Neural progenitor cell (in vitro differentiated cells): Measurements from ENCODE around the gene BCAS1. TPM values are rescaled to one million over a fixed set of nuclear protein-coding genes. Genes with fewer than 3 reads are reported as not detected.

Experiments
- DNase-seq: peaks from one replicate; pipeline ENCODE4 v3.0.0-alpha.2; 2016; ENCODE audit warnings: low spot score
- H2AFZ ChIP-seq: fragments of 200-600 bp; sonication (generic); replicated peaks from 2 replicates; pipeline ENCODE4 v1.6.1; 2016; ENCODE audit warnings: antibody characterized with exemption
- H3F3A ChIP-seq: fragments of 200-600 bp; sonication (generic); 2 replicates; pipeline ENCODE4 v1.6.1; 2016; ENCODE audit warnings: antibody characterized with exemption, low read depth
- H3K27ac ChIP-seq: fragments of 200-600 bp; sonication (generic); 2 replicates; pipeline ENCODE4 v1.5.1; 2016; ENCODE audit warnings: mild to moderate bottlenecking
- H3K27me3 ChIP-seq: fragments of 200-600 bp; sonication (generic); 2 replicates; pipeline ENCODE4 v1.6.1; 2016; ENCODE audit warnings: mild to moderate bottlenecking, moderate library complexity
- H3K36me3 ChIP-seq: fragments of 200-600 bp; sonication (generic); 2 replicates; pipeline ENCODE4 v1.5.1; 2016
- H3K4me1 ChIP-seq: fragments of 200-600 bp; sonication (generic); 2 replicates; pipeline ENCODE4 v1.6.1; 2016; ENCODE audit warnings: mixed run types
- H3K4me2 ChIP-seq: fragments of 200-600 bp; sonication (generic); 2 replicates; pipeline ENCODE4 v1.6.1; 2016
- H3K4me3 ChIP-seq: fragments of 200-600 bp; sonication (generic); 2 replicates; pipeline ENCODE4 v1.5.1; 2016
- H3K79me2 ChIP-seq: fragments of 200-600 bp; sonication (generic); 2 replicates; pipeline ENCODE4 v1.6.1; 2016; ENCODE audit warnings: low read depth
- H3K9ac ChIP-seq: fragments of 200-600 bp; sonication (generic); 2 replicates; pipeline ENCODE4 v1.6.1; 2016
- H3K9me3 ChIP-seq: fragments of 200-600 bp; sonication (generic); 2 replicates; pipeline ENCODE4 v1.5.1; 2016; ENCODE audit warnings: low read depth
- H4K20me1 ChIP-seq: fragments of 200-600 bp; sonication (generic); 2 replicates; pipeline ENCODE4 v1.6.1; 2016; ENCODE audit warnings: low read depth
- H3K27ac Mint-ChIP-seq: 3 replicates; pipeline ENCODE4 v1.8.0; 2021; ENCODE audit warnings: mixed read lengths
- H3K27me3 Mint-ChIP-seq: 2 replicates; pipeline ENCODE4 v1.8.0; 2022; ENCODE audit warnings: low read depth, mild to moderate bottlenecking, inconsistent platforms, moderate library complexity, mixed read lengths; ENCODE audit not compliant: insufficient read depth
- H3K36me3 Mint-ChIP-seq: 3 replicates; pipeline ENCODE4 v1.8.0; 2021; ENCODE audit warnings: mixed read lengths
- H3K4me1 Mint-ChIP-seq: 3 replicates; pipeline ENCODE4 v1.8.0; 2021; ENCODE audit warnings: mixed read lengths
- H3K4me3 Mint-ChIP-seq: 3 replicates; pipeline ENCODE4 v1.8.0; 2021; ENCODE audit warnings: mild to moderate bottlenecking, moderate library complexity, mixed read lengths
- H3K9me3 Mint-ChIP-seq: 3 replicates; pipeline ENCODE4 v1.8.0; 2020; ENCODE audit warnings: mixed read lengths
- EZH2 ChIP-seq: fragments of 200-600 bp; sonication (generic); IDR thresholded peaks from 2 replicates; pipeline ENCODE4 v1.6.1; 2017; ENCODE audit warnings: antibody characterized with exemption, mild to moderate bottlenecking, moderate library complexity
- EZH2phosphoT487 ChIP-seq: fragments of 200-600 bp; sonication (generic); IDR thresholded peaks from 2 replicates; pipeline ENCODE4 v1.6.1; 2017; ENCODE audit warnings: antibody characterized with exemption
- total RNA-seq: library from RNA; depleted of rRNA; stranded (reverse); fragments of >200 nt; gene quantifications from 2 replicates; pipeline ENCODE4 v1.2.3, GENCODE V29; 2015; ENCODE audit warnings: low replicate concordance
- TF ChIP-seq, protein P1 (sequence below): fragments of 200-600 bp; sonication (generic); IDR thresholded peaks from 2 replicates; pipeline ENCODE4 v1.5.1; 2017; ENCODE audit warnings: antibody characterized with exemption, mild to moderate bottlenecking

The BCAS1 gene
- total RNA-seq, 1 donor from 2014 or later: not detected

DNA sequence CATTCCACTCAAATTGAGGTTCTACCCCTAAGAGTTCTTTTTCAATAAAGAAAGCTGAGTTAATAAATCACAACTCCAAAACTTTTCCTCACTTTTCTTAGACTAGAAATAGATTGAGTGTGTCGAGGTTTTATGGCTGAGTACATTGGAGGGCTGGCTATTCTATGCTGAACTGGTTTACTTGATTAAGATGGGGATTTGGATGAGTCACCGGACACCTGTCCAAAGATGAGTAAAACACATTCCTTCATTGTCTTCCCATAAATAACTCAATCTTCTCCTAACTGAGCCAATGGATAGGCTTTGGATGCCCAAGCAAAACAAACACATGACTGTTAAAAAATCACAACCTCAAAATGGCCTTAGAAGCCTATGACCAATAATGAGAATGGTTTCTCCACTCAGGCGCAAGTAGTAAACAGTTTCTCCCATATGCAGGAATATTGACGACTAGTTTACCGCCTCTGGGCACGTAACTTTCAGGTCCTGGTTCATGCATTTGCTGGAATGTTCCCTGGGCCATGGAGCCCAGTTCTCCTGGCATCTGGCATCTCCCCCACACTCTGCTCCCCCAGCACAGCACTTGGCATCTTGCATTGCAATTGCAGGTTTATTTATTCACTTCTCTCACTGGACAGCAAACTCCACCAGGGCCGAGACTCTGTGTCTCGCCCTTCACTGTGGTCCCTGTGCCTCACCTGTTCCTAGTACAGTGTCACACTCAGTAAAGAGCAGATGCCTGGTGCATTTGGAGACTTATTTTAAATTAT, 43.9 kb downstream of the BCAS1 start:
- H3K27me3 Mint-ChIP-seq: peaks cover 2% of the 10 kb centered on the region
- Histone ChIP-seq H3K27me3 (no peaks in the 10 kb centered on the region), H2AFZ (no peak overlapping the region), H3K4me2 (no peak overlapping the region), H3K27ac (no peak overlapping the region), H3K9ac (no peak overlapping the region), H4K20me1 (no peaks in the 10 kb centered on the region), H3K4me1 (peaks cover 5% of the 10 kb centered on the region), H3K36me3 (no peaks in the 10 kb centered on the region), H3K9me3 (no peaks in the 10 kb centered on the region), H3K79me2 (no peaks in the 10 kb centered on the region), H3F3A (no peaks in the 10 kb centered on the region), H3K4me3 (no peak overlapping the region)
- no peak for TF ChIP-seq EZH2phosphoT487
- TF ChIP-seq, protein P1, sequence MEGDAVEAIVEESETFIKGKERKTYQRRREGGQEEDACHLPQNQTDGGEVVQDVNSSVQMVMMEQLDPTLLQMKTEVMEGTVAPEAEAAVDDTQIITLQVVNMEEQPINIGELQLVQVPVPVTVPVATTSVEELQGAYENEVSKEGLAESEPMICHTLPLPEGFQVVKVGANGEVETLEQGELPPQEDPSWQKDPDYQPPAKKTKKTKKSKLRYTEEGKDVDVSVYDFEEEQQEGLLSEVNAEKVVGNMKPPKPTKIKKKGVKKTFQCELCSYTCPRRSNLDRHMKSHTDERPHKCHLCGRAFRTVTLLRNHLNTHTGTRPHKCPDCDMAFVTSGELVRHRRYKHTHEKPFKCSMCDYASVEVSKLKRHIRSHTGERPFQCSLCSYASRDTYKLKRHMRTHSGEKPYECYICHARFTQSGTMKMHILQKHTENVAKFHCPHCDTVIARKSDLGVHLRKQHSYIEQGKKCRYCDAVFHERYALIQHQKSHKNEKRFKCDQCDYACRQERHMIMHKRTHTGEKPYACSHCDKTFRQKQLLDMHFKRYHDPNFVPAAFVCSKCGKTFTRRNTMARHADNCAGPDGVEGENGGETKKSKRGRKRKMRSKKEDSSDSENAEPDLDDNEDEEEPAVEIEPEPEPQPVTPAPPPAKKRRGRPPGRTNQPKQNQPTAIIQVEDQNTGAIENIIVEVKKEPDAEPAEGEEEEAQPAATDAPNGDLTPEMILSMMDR: no peak
- H3K9me3 Mint-ChIP-seq: peaks cover 2% of the 10 kb centered on the region
- no peak overlapping the region for H3K27ac Mint-ChIP-seq
- H3K36me3 Mint-ChIP-seq: no peaks in the 10 kb centered on the region
- no peak for DNase-seq
- peaks cover 20% of the 10 kb centered on the region for H3K4me1 Mint-ChIP-seq
- no peak overlapping the region for H3K4me3 Mint-ChIP-seq

DNA sequence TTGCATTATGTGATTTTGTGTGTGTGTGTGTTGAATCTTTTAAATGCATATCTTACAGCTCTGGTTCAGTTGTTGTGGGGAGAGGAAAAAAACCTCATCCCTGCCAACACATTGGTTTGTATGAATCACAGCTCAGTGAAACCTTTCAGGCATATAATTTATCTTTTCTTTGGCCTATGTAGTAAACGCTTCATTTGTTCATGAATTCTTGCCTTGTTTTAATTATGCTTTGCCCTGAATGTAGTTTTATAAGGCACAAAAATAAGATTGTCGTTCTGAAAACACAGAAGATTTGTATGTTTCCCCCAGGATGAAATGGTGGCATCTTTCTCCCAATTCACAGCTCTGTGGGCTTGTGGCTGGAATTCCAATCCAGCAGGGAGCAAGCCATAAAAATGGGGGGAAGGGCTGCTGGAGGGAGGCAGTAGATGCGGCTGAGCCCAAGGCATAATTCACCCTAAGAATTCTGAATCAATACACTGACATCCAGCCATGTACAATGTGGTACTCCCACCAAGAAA, 45.1 kb downstream of the BCAS1 start:
- Mint-ChIP-seq H3K4me1 (peaks cover 22% of the 10 kb centered on the region), H3K9me3 (peaks cover 2% of the 10 kb centered on the region)

DNA sequence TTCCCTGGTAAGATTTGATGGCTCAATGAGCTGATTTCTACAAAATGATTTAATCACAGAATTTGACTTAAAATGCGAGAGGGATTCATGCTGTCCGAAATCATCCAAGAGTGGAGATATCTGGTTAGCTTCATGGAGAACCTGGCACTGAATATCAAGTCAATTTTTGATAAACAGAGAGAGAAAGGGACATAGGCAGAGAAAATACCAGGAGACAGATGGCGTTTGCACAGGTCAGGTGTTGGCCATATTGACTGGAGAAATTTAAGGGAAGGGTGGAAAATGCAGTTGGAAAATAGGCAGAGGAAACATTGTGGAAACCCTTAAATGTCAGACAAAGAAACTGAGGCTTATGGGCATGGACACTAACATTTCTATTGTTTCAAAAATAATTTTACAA, 47.0 kb downstream of the BCAS1 start:
- H3K4me1 Mint-ChIP-seq: peaks cover 22% of the 10 kb centered on the region
- peaks cover 5% of the 10 kb centered on the region for H3K4me1 ChIP-seq
- no peaks in the 10 kb centered on the region for H3K27me3 ChIP-seq
- no peak overlapping the region for H3K9ac ChIP-seq
- no peaks in the 10 kb centered on the region for H3K79me2 ChIP-seq
- H2AFZ ChIP-seq: no peak overlapping the region
- no peak overlapping the region for H3K27ac Mint-ChIP-seq
- no peak for DNase-seq
- H3K9me3 ChIP-seq: no peaks in the 10 kb centered on the region
- H3K27me3 Mint-ChIP-seq: peaks cover 2% of the 10 kb centered on the region
- no peaks in the 10 kb centered on the region for H3K36me3 ChIP-seq
- no peaks in the 10 kb centered on the region for H4K20me1 ChIP-seq
- no peak overlapping the region for H3K4me3 Mint-ChIP-seq
- H3K9me3 Mint-ChIP-seq: peaks cover 2% of the 10 kb centered on the region
- H3K4me3 ChIP-seq: no peak overlapping the region
- no peak overlapping the region for H3K27ac ChIP-seq
- H3F3A ChIP-seq: no peaks in the 10 kb centered on the region
- no peaks in the 10 kb centered on the region for H3K36me3 Mint-ChIP-seq
- no peak for TF ChIP-seq EZH2phosphoT487
- H3K4me2 ChIP-seq: no peak overlapping the region

More for the DNA sequence above, 45.1 kb downstream of the BCAS1 start:
- H3K4me3 Mint-ChIP-seq: no peak overlapping the region
- no peak overlapping the region for H3K4me2 ChIP-seq
- H3F3A ChIP-seq: no peaks in the 10 kb centered on the region
- H3K9ac ChIP-seq: no peak overlapping the region
- TF ChIP-seq EZH2 (no peak), EZH2phosphoT487 (no peak)
- H3K4me1 ChIP-seq: peaks cover 5% of the 10 kb centered on the region
- H3K27ac Mint-ChIP-seq: peak overlapping the region; percentile 8
- DNase-seq: no peak
- H4K20me1 ChIP-seq: no peaks in the 10 kb centered on the region
- H2AFZ ChIP-seq: peak overlapping the region; percentile 64
- H3K79me2 ChIP-seq: no peaks in the 10 kb centered on the region
- no peaks in the 10 kb centered on the region for H3K27me3 ChIP-seq
- H3K9me3 ChIP-seq: no peaks in the 10 kb centered on the region
- H3K27me3 Mint-ChIP-seq: peaks cover 2% of the 10 kb centered on the region
- no peaks in the 10 kb centered on the region for H3K36me3 Mint-ChIP-seq
- no peak overlapping the region for H3K4me3 ChIP-seq
- no peak overlapping the region for H3K27ac ChIP-seq
- no peaks in the 10 kb centered on the region for H3K36me3 ChIP-seq

DNA sequence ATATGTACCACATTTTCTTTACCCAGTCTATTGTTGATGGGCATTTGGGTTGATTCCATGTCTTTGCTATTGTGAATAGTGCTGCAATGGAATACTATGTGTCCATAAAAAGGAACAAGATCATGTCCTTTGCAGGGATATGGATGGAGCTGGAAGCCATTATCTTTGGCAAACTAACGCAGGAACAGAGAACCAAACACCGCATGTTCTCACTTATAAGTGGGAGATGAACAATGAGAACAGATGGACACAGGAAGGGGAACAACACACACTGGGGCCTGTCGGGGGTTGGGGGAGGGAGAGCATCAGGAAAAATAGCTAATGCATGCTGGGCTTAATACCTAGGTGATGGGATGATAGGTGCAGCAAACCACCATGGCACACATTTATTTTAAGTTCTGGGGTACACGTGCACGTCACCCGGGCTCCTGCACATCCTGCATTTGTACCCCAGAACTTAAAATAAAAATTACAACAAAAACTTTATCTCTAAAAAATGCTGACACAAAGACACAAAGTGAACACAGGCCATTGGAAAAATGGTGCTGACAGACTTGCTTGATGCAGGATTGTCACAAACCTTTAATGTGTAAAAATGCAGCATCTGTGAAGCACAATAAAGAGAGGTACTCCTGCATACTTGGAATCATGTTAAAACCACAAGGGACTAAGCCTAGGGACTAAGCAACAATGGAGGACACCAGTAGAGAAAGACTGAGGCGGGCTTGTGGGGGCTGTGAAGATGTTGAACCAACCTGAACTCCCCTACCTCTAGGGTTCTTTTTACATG, 48.8 kb downstream of the BCAS1 start:
- peaks cover 2% of the 10 kb centered on the region for H3K27me3 Mint-ChIP-seq
- H3K4me1 Mint-ChIP-seq: peaks cover 22% of the 10 kb centered on the region
- H3F3A ChIP-seq: no peaks in the 10 kb centered on the region
- H3K4me1 ChIP-seq: peaks cover 5% of the 10 kb centered on the region
- no peak overlapping the region for H2AFZ ChIP-seq
- no peak overlapping the region for H3K27ac ChIP-seq
- no peak overlapping the region for H3K4me2 ChIP-seq
- DNase-seq: no peak
- TF ChIP-seq, protein P1: no peak
- TF ChIP-seq EZH2: no peak
- no peak for TF ChIP-seq EZH2phosphoT487
- H3K36me3 ChIP-seq: no peaks in the 10 kb centered on the region
- H4K20me1 ChIP-seq: no peaks in the 10 kb centered on the region
- no peak overlapping the region for H3K9ac ChIP-seq
- H3K79me2 ChIP-seq: no peaks in the 10 kb centered on the region
- H3K27ac Mint-ChIP-seq: no peak overlapping the region
- no peaks in the 10 kb centered on the region for H3K9me3 ChIP-seq
- no peaks in the 10 kb centered on the region for H3K27me3 ChIP-seq
- H3K4me3 Mint-ChIP-seq: no peak overlapping the region
- no peaks in the 10 kb centered on the region for H3K36me3 Mint-ChIP-seq
- peaks cover 2% of the 10 kb centered on the region for H3K9me3 Mint-ChIP-seq
- H3K4me3 ChIP-seq: no peak overlapping the region
